Stomach (tissue), 4 donors: ENCODE results near the gene PPP1R16B.

Source experiments
- CTCF ChIP-seq, 7 experiments: fragments of 450-650 bp in 4 of 7; fragments of 200-600 bp in 3 of 7; sonication (generic) in 3 of 7; IDR thresholded peaks; one replicate each; pipeline ENCODE4 v1.5.1; 2016 to 2019; ENCODE audit warnings: antibody characterized with exemption in 7 of 7, control low read depth in 2 of 7, mild to moderate bottlenecking in 1 of 7
- EP300 ChIP-seq: sonication (generic); formaldehyde crosslinking; IDR thresholded peaks from one replicate; pipeline ENCODE4 v1.6.1; 2017; ENCODE audit warnings: antibody characterized with exemption
- POLR2A ChIP-seq, 4 donors: fragments of 450-650 bp; IDR thresholded peaks; one replicate each; pipeline ENCODE4 v1.6.1; 2016; ENCODE audit warnings: antibody characterized with exemption in 4 of 4, control low read depth in 2 of 4, mild to moderate bottlenecking in 1 of 4, moderate library complexity in 1 of 4
- POLR2AphosphoS5 ChIP-seq, 3 donors: sonication (generic); formaldehyde crosslinking; IDR thresholded peaks; one replicate each; pipeline ENCODE4 v1.6.1; 2016; ENCODE audit warnings: antibody characterized with exemption in 3 of 3

GRCh38 chr20:38835792-38836191 is 30.3 kb downstream of the PPP1R16B start:
- TF ChIP-seq CTCF (IDR thresholded peaks at IDR 0.05) (no peak), POLR2A (IDR thresholded peaks at IDR 0.05) (no peak), POLR2AphosphoS5 (IDR thresholded peaks at IDR 0.05) (no peak), EP300 (no peak)
